ENCODE results near the gene NRM. TPM values are rescaled to one million over a fixed set of nuclear protein-coding genes. Genes with fewer than 3 reads are reported as not detected.

The NRM gene
- total and polyA plus RNA-seq, 2 of the 13 experiments (the other 11 are each of a cell fraction or from before 2014, with no cell fraction given) = 12.5 to 16.0 TPM

- peak; percentile 82; the same call in 1 of the 2 replicates for TF ChIP-seq PBX3 (CRISPR knock-in tag; IDR thresholded peaks at IDR 0.05; ENCODE audit: borderline replicate concordance)
- peak; percentile 67; the same call in 1 of the 2 replicates for TF ChIP-seq SMYD3 (CRISPR knock-in tag; IDR thresholded peaks at IDR 0.05)
- TF ChIP-seq ZNF251 (CRISPR knock-in tag; IDR thresholded peaks at IDR 0.05) = peak; percentile 82; the same call in 1 of the 2 replicates
- no peak; the same call in 1 of the 2 replicates for TF ChIP-seq ZZZ3 (CRISPR knock-in tag; IDR thresholded peaks at IDR 0.05; ENCODE audit: borderline replicate concordance)
- TF ChIP-seq ZMAT3 (CRISPR knock-in tag; conservative IDR thresholded peaks at IDR 0.05) = peak; percentile 87; the same call in 1 of the 2 replicates
- TF ChIP-seq ZNF430 (CRISPR knock-in tag; IDR thresholded peaks at IDR 0.05) = peak; percentile 92
- peak; percentile 94; the same call in 1 of the 2 replicates for TF ChIP-seq ZNF567 (CRISPR knock-in tag; IDR thresholded peaks at IDR 0.05; ENCODE audit: borderline replicate concordance)
- peak; percentile 37; the same call in 1 of the 2 replicates for TF ChIP-seq MIXL1 (CRISPR knock-in tag; IDR thresholded peaks at IDR 0.05)
- TF ChIP-seq ARID2 (CRISPR knock-in tag; IDR thresholded peaks at IDR 0.05; ENCODE audit: borderline replicate concordance) = no peak; the same call in 1 of the 2 replicates
- peak; percentile 54 for TF ChIP-seq TEAD3 (CRISPR knock-in tag; optimal IDR thresholded peaks at IDR 0.05; ENCODE audit: borderline replicate concordance)
- TF ChIP-seq ZSCAN5A (CRISPR knock-in tag; IDR thresholded peaks at IDR 0.05; ENCODE audit: borderline replicate concordance) = no peak; the same call in 1 of the 2 replicates
- TF ChIP-seq E2F1 (CRISPR knock-in tag; IDR thresholded peaks at IDR 0.05) = peak; percentile 87
- TF ChIP-seq RBM39 (IDR thresholded peaks at IDR 0.05; ENCODE audit: low read depth, low read length, poor library complexity, severe bottlenecking) = peak; percentile 92
- peak; percentile 78; the same call in 1 of the 2 replicates for TF ChIP-seq ZNF431 (CRISPR knock-in tag; IDR thresholded peaks at IDR 0.05; ENCODE audit: borderline replicate concordance, low read depth)
- no peak for TF ChIP-seq ZUFSP (CRISPR knock-in tag; IDR thresholded peaks at IDR 0.05; ENCODE audit: borderline replicate concordance)
- peak; percentile 97 for TF ChIP-seq DNMT1 (CRISPR knock-in tag; IDR thresholded peaks at IDR 0.05)
- peak; percentile 60 for TF ChIP-seq ZNF331 (CRISPR knock-in tag; IDR thresholded peaks at IDR 0.05)
- peak; percentile 78 for TF ChIP-seq ZBTB2 (CRISPR knock-in tag; IDR thresholded peaks at IDR 0.05; ENCODE audit: low read depth)
- peak; percentile 99; the same call in 1 of the 2 replicates for TF ChIP-seq ZNF558 (CRISPR knock-in tag; IDR thresholded peaks at IDR 0.05; ENCODE audit: borderline replicate concordance)
- peak; percentile 96 for TF ChIP-seq MTF1 (CRISPR knock-in tag; IDR thresholded peaks at IDR 0.05)
- peak; percentile 32; the same call in 1 of the 2 replicates for TF ChIP-seq JUN (CRISPR knock-in tag; IDR thresholded peaks at IDR 0.05)
These were observed 43.3 kb downstream of the NRM start (continued) for GRCh38 chr6:30647242-30648116.

Data from HepG2 (cell line).